Neural cell (in vitro differentiated cells): Measurements from ENCODE around the gene GLCE. TPM values are rescaled to one million over a fixed set of nuclear protein-coding genes. Genes with fewer than 3 reads are reported as not detected.

Experiments
- polyA plus RNA-seq: library from polyadenylated mRNA; depleted of rRNA; stranded (reverse); fragments of >200 nt; gene quantifications from 2 replicates; pipeline ENCODE4 v1.2.3, GENCODE V29; 2014

Gene GLCE
- polyA plus RNA-seq, 1 donor from 2014 or later, result 31.5 TPM

Other genes starting within 250 kb of the GLCE start
- not detected in 2 replicates for gene SPESP1, start 230.1 kb upstream of the GLCE start, polyA plus RNA-seq
- gene NOX5, start 145.9 kb upstream of the GLCE start, polyA plus RNA-seq, result not detected in 2 replicates
- not detected in 2 replicates for gene PAQR5, start 138.3 kb downstream of the GLCE start, polyA plus RNA-seq